Astrocyte (in vitro differentiated cells and primary cell): ENCODE data around the gene F7. TPM values are rescaled to one million over a fixed set of nuclear protein-coding genes. Genes with fewer than 3 reads are reported as not detected.

ENCODE experiments used
- DNase-seq: peaks from one replicate; pipeline ENCODE4 v3.0.0-alpha.2; 2010; ENCODE audit warnings: low read depth
- FAIRE-seq: peaks from 2 replicates; lab custom pipeline; 2011; peaks lifted over from hg19 to GRCh38; lab: Jason Lieb, UNC
- H2AFZ ChIP-seq: 2 replicates; pipeline ENCODE4 v1.6.0; 2012; ENCODE audit warnings: low read depth, low read length, inconsistent platforms
- H3K27ac ChIP-seq: 2 replicates; pipeline ENCODE4 v1.5.1; 2011; ENCODE audit warnings: low read depth, low read length, inconsistent platforms
- H3K27me3 ChIP-seq: 2 replicates; pipeline ENCODE4 v1.6.0; 2011; ENCODE audit warnings: low read length, inconsistent platforms; ENCODE audit not compliant: insufficient read depth
- H3K36me3 ChIP-seq: 2 replicates; pipeline ENCODE4 v1.5.1; 2011; ENCODE audit warnings: low read length, inconsistent platforms; ENCODE audit not compliant: insufficient read depth
- H3K4me1 ChIP-seq: 2 replicates; pipeline ENCODE4 v1.5.1; 2011; ENCODE audit warnings: low read length, inconsistent platforms; ENCODE audit not compliant: insufficient read depth
- H3K4me2 ChIP-seq: 2 replicates; pipeline ENCODE4 v1.6.0; 2012; ENCODE audit warnings: low read length, inconsistent platforms
- H3K4me3 ChIP-seq: 2 replicates; pipeline ENCODE4 v1.5.1; 2011; ENCODE audit warnings: low read depth, mild to moderate bottlenecking, low read length, inconsistent platforms; ENCODE audit not compliant: insufficient read depth
- H3K79me2 ChIP-seq: 2 replicates; pipeline ENCODE4 v1.6.0; 2012; ENCODE audit warnings: mild to moderate bottlenecking, low read length, inconsistent platforms; ENCODE audit not compliant: insufficient read depth
- H3K9ac ChIP-seq: 2 replicates; pipeline ENCODE4 v1.6.0; 2012; ENCODE audit warnings: mild to moderate bottlenecking, low read length, inconsistent platforms
- H3K9me3 ChIP-seq: 2 replicates; pipeline ENCODE4 v1.5.1; 2012; ENCODE audit warnings: low read depth, mild to moderate bottlenecking, low read length, inconsistent platforms; ENCODE audit not compliant: insufficient read depth
- H4K20me1 ChIP-seq: 2 replicates; pipeline ENCODE4 v1.6.0; 2012; ENCODE audit warnings: low read length, inconsistent platforms; ENCODE audit not compliant: insufficient read depth
- H3K27ac Mint-ChIP-seq: one replicate; pipeline ENCODE4 v1.8.0; 2021; ENCODE audit warnings: mild to moderate bottlenecking, mixed read lengths; ENCODE audit not compliant: unreplicated experiment
- H3K27me3 Mint-ChIP-seq: one replicate; pipeline ENCODE4 v1.8.0; 2021; ENCODE audit warnings: low read depth, mixed read lengths; ENCODE audit not compliant: unreplicated experiment
- H3K36me3 Mint-ChIP-seq: one replicate; pipeline ENCODE4 v1.8.0; 2021; ENCODE audit warnings: low read depth, mixed read lengths; ENCODE audit not compliant: unreplicated experiment
- H3K4me1 Mint-ChIP-seq: one replicate; pipeline ENCODE4 v1.8.0; 2021; ENCODE audit warnings: low read depth, mixed read lengths; ENCODE audit not compliant: unreplicated experiment
- H3K4me3 Mint-ChIP-seq: one replicate; pipeline ENCODE4 v1.8.0; 2021; ENCODE audit warnings: mild to moderate bottlenecking, moderate library complexity, mixed read lengths; ENCODE audit not compliant: unreplicated experiment
- H3K9me3 Mint-ChIP-seq: one replicate; pipeline ENCODE4 v1.8.0; 2021; ENCODE audit warnings: mild to moderate bottlenecking, mixed read lengths; ENCODE audit not compliant: unreplicated experiment
- EZH2 ChIP-seq: IDR thresholded peaks from 2 replicates; pipeline ENCODE4 v1.6.1; 2012; ENCODE audit warnings: mild to moderate bottlenecking, low read length, inconsistent platforms; ENCODE audit not compliant: insufficient read depth
- total RNA-seq: library from RNA; stranded (reverse); gene quantifications from 2 replicates; pipeline ENCODE4 v1.2.1, GENCODE V29; 2021
- TF ChIP-seq, protein P1 (sequence below): IDR thresholded peaks from 2 replicates; pipeline ENCODE4 v1.5.1; 2011; ENCODE audit warnings: low read depth, mild to moderate bottlenecking, inconsistent platforms, low read length, moderate library complexity; ENCODE audit not compliant: insufficient read depth

The F7 gene
- total RNA-seq, 1 donor from 2014 or later: not detected

DNA sequence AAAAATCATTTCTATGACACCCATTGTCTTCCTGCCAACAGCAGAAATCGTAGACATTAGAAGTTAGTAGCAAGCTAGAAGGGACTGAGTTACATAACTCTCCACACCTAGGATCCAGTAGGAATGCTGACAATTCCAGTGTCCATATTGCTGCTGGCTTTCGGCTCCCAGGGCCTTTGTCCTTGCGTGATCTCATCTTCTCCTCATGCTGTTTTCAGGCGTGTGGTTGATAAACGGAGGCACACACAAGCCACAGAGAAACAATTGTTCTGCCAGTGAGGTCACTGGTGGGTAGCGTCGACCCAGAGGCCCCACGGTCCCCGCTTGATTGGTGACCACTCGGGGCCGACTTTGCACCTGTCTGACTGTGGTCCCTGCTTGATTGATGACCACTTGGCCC, 31.6 kb upstream of the F7 start:
- Histone ChIP-seq H2AFZ (no peak overlapping the region), H3K4me3 (no peak overlapping the region), H3K9ac (no peak overlapping the region), H3K27ac (no peak overlapping the region), H3K27me3 (peaks cover 3% of the 10 kb centered on the region), H3K9me3 (no peaks in the 10 kb centered on the region), H3K4me2 (no peak overlapping the region), H3K36me3 (no peaks in the 10 kb centered on the region), H4K20me1 (no peaks in the 10 kb centered on the region), H3K79me2 (no peaks in the 10 kb centered on the region), H3K4me1 (no peaks in the 10 kb centered on the region)
- DNase-seq (no peak), FAIRE-seq (no peak)
- TF ChIP-seq, protein P1, sequence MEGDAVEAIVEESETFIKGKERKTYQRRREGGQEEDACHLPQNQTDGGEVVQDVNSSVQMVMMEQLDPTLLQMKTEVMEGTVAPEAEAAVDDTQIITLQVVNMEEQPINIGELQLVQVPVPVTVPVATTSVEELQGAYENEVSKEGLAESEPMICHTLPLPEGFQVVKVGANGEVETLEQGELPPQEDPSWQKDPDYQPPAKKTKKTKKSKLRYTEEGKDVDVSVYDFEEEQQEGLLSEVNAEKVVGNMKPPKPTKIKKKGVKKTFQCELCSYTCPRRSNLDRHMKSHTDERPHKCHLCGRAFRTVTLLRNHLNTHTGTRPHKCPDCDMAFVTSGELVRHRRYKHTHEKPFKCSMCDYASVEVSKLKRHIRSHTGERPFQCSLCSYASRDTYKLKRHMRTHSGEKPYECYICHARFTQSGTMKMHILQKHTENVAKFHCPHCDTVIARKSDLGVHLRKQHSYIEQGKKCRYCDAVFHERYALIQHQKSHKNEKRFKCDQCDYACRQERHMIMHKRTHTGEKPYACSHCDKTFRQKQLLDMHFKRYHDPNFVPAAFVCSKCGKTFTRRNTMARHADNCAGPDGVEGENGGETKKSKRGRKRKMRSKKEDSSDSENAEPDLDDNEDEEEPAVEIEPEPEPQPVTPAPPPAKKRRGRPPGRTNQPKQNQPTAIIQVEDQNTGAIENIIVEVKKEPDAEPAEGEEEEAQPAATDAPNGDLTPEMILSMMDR: no peak
- no peak overlapping the region for H3K4me3 Mint-ChIP-seq
- H3K36me3 Mint-ChIP-seq: no peaks in the 10 kb centered on the region
- H3K27me3 Mint-ChIP-seq: peaks cover 5% of the 10 kb centered on the region
- H3K9me3 Mint-ChIP-seq: no peaks in the 10 kb centered on the region
- no peaks in the 10 kb centered on the region for H3K4me1 Mint-ChIP-seq
- no peak overlapping the region for H3K27ac Mint-ChIP-seq

DNA sequence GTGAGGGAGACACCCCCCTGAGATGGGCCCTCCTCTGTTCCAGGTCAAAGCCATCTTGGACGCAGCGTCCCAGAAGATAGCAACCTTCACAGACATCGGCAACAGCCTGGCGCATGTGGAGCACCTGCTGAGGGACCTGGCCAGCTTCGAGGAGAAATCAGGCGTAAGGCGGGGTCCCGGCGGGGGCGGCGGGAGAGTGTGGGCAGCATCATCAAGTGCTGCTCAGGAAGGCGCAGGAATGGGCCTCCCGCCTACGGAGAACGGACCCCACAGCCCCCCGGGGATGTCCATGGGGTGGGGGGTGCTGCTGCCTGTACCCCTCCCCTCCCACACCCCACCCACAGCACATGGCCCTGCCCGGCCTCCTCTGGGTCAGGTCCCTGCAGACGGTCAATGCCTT, 31.2 kb upstream of the F7 start:
- Histone ChIP-seq H3K4me3 (no peak overlapping the region), H2AFZ (no peak overlapping the region), H3K9me3 (no peaks in the 10 kb centered on the region), H3K79me2 (no peaks in the 10 kb centered on the region), H4K20me1 (no peaks in the 10 kb centered on the region), H3K36me3 (no peaks in the 10 kb centered on the region), H3K27ac (no peak overlapping the region), H3K9ac (no peak overlapping the region), H3K4me2 (no peak overlapping the region), H3K4me1 (no peaks in the 10 kb centered on the region), H3K27me3 (peaks cover 3% of the 10 kb centered on the region)
- no peak for DNase-seq
- H3K9me3 Mint-ChIP-seq: no peaks in the 10 kb centered on the region
- TF ChIP-seq, protein P1: no peak
- no peak for TF ChIP-seq EZH2
- peaks cover 9% of the 10 kb centered on the region for H3K27me3 Mint-ChIP-seq
- no peaks in the 10 kb centered on the region for H3K36me3 Mint-ChIP-seq
- no peaks in the 10 kb centered on the region for H3K4me1 Mint-ChIP-seq
- H3K4me3 Mint-ChIP-seq: no peak overlapping the region
- FAIRE-seq: no peak
- H3K27ac Mint-ChIP-seq: no peak overlapping the region

DNA sequence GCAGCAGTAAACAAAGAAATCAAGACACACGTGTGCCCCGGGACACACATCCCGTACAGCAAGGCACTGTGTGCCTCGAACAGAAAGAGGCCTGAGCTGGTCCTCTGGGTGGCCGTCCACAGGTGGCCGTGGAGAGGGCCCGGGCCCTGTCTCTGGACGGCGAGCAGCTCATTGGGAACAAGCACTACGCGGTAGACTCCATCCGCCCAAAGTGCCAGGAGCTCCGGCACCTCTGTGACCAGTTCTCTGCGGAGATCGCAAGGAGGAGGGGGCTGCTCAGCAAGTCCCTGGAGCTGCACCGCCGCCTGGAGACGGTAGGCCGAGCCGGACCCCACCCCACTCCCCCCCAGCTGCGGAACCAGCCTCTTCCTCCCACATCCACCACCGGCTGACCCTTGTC, 30.7 kb upstream of the F7 start:
- H3K27me3 ChIP-seq: peaks cover 3% of the 10 kb centered on the region
- FAIRE-seq (no peak), DNase-seq (no peak)
- Mint-ChIP-seq H3K9me3 (no peaks in the 10 kb centered on the region), H3K4me3 (no peak overlapping the region), H3K36me3 (no peaks in the 10 kb centered on the region), H3K4me1 (no peaks in the 10 kb centered on the region), H3K27me3 (peaks cover 12% of the 10 kb centered on the region), H3K27ac (no peak overlapping the region)
- H3K4me3 ChIP-seq: no peak overlapping the region
- no peaks in the 10 kb centered on the region for H3K79me2 ChIP-seq
- no peaks in the 10 kb centered on the region for H3K9me3 ChIP-seq
- no peak for TF ChIP-seq EZH2
- TF ChIP-seq, protein P1: no peak
- no peaks in the 10 kb centered on the region for H3K4me1 ChIP-seq
- H3K9ac ChIP-seq: no peak overlapping the region
- H4K20me1 ChIP-seq: no peaks in the 10 kb centered on the region
- H3K36me3 ChIP-seq: no peaks in the 10 kb centered on the region
- H2AFZ ChIP-seq: no peak overlapping the region
- no peak overlapping the region for H3K27ac ChIP-seq
- H3K4me2 ChIP-seq: no peak overlapping the region
